ENCODE measurements around the gene SLC44A4. TPM values are rescaled to one million over a fixed set of nuclear protein-coding genes. Genes with fewer than 3 reads are reported as not detected.

The SLC44A4 gene
- total RNA-seq, 2 donors from 2014 or later, result 5.8 TPM; not detected in 1

GRCh38 chr6:31814677-31815024, 64.1 kb downstream of the SLC44A4 start:
- TF ChIP-seq CTCF (IDR thresholded peaks at IDR 0.05), result no peak
- H3K4me1 ChIP-seq (ENCODE audit: control insufficient read depth in 1 of 2, low read depth in 2 of 2), result peaks cover 15 to 29% of the 10 kb centered on the region in 2 donors
- no peaks in the 10 kb centered on the region for H3K27me3 ChIP-seq (replicated peaks; ENCODE audit: insufficient read depth)
- ATAC-seq (ENCODE audit: insufficient number of reproducible peaks, low FRiP score, low read depth) (peak; percentile 78), DNase-seq (ENCODE audit: low spot score) (peak; percentile 96)
- no peaks in the 10 kb centered on the region for H3K9me3 ChIP-seq
- H3K4me3 ChIP-seq, result peak overlapping the region; percentile 81
- H3K27ac ChIP-seq, result peak overlapping the region; percentile 97 to 98
- no peaks in the 10 kb centered on the region for H3K36me3 ChIP-seq

- Histone ChIP-seq H3K27me3 (replicated peaks; ENCODE audit: insufficient read depth) (no peaks in the 10 kb centered on the region), H3K36me3 (no peaks in the 10 kb centered on the region), H3K4me1 (ENCODE audit: control insufficient read depth in 1 of 2, low read depth in 2 of 2) (peaks cover 8 to 17% of the 10 kb centered on the region in 2 donors), H3K27ac (peak overlapping the region; percentile 91 to 93), H3K4me3 (peak overlapping the region; percentile 81), H3K9me3 (no peaks in the 10 kb centered on the region)
- DNase-seq (ENCODE audit: low spot score) (no peak), ATAC-seq (ENCODE audit: insufficient number of reproducible peaks, low FRiP score, low read depth) (no peak)
- no peak for TF ChIP-seq CTCF (IDR thresholded peaks at IDR 0.05)
These were observed 65.3 kb downstream of the SLC44A4 start for GRCh38 chr6:31813465-31813849.

Other genes with a start within 250 kb of the SLC44A4 start
- 100 to 1,000 TPM; 154 to 182 TPM for gene BAG6, start 226.3 kb downstream of the SLC44A4 start, total RNA-seq
- 1 to 10 TPM in 1 of 2 donors, not detected in 1; 2.2 TPM for gene APOM, start 223.1 kb downstream of the SLC44A4 start, total RNA-seq
- 10 to 100 TPM; 23.7 to 40.1 TPM for gene C6orf47, start 218.2 kb downstream of the SLC44A4 start, total RNA-seq
- 10 to 100 TPM; 15.0 to 19.2 TPM for gene GPANK1, start 214.0 kb downstream of the SLC44A4 start, total RNA-seq
- 100 to 1,000 TPM; 175 to 202 TPM for gene CSNK2B, start 212.9 kb downstream of the SLC44A4 start, total RNA-seq
- 10 to 100 TPM in 1 of 2 donors, 1 to 10 TPM in 1; 9.6 to 24.3 TPM for gene LY6G5B, start 209.0 kb downstream of the SLC44A4 start, total RNA-seq
- not detected for gene LY6G5C, start 197.9 kb downstream of the SLC44A4 start, total RNA-seq
- 10 to 100 TPM; 49.3 to 52.8 TPM for gene ABHD16A, start 175.7 kb downstream of the SLC44A4 start, total RNA-seq
- gene LY6G6F, start 172.1 kb downstream of the SLC44A4 start, total RNA-seq, result not detected
- not detected for gene LY6G6D, start 163.6 kb downstream of the SLC44A4 start, total RNA-seq
- not detected for gene LY6G6C, start 157.3 kb downstream of the SLC44A4 start, total RNA-seq
- not detected for gene MPIG6B, start 155.6 kb downstream of the SLC44A4 start, total RNA-seq
- 100 to 1,000 TPM; 136 TPM for gene DDAH2, start 149.7 kb downstream of the SLC44A4 start, total RNA-seq
- gene CLIC1, start 142.5 kb downstream of the SLC44A4 start, total RNA-seq, result 100 to 1,000 TPM; 222 to 251 TPM
- gene MSH5, start 139.0 kb downstream of the SLC44A4 start, total RNA-seq, result 10 to 100 TPM in 1 of 2 donors, 1 to 10 TPM in 1; 5.7 to 10.5 TPM
- gene SAPCD1, start 116.3 kb downstream of the SLC44A4 start, total RNA-seq, result 10 to 100 TPM in 1 of 2 donors, not detected in 1; 13.3 TPM
- under 1 TPM; 0.68 to 0.78 TPM for gene VWA7, start 101.7 kb downstream of the SLC44A4 start, total RNA-seq
- 10 to 100 TPM; 24.8 to 46.8 TPM for gene VARS1, start 83.2 kb downstream of the SLC44A4 start, total RNA-seq
- 10 to 100 TPM; 21.2 to 40.1 TPM for gene LSM2, start 72.0 kb downstream of the SLC44A4 start, total RNA-seq
- gene HSPA1L, start 63.7 kb downstream of the SLC44A4 start, total RNA-seq, result 1 to 10 TPM; 1.1 to 1.2 TPM
- 100 to 1,000 TPM; 240 to 354 TPM for gene HSPA1A, start 63.5 kb downstream of the SLC44A4 start, total RNA-seq
- gene HSPA1B, start 51.3 kb downstream of the SLC44A4 start, total RNA-seq, result 100 to 1,000 TPM; 178 to 262 TPM
- 10 to 100 TPM; 26.0 to 35.2 TPM for gene NEU1, start 16.2 kb downstream of the SLC44A4 start, total RNA-seq
- 10 to 100 TPM; 19.5 to 33.2 TPM for gene EHMT2, start 18.7 kb upstream of the SLC44A4 start, total RNA-seq
- gene ZBTB12, start 23.1 kb upstream of the SLC44A4 start, total RNA-seq, result 1 to 10 TPM in 1 of 2 donors, not detected in 1; 1.6 TPM
- 10 to 100 TPM; 13.8 to 40.2 TPM for gene C2, start 48.7 kb upstream of the SLC44A4 start, total RNA-seq
- 100 to 1,000 TPM in 1 of 2 donors, 10 to 100 TPM in 1; 55.2 to 142 TPM for gene CFB, start 67.1 kb upstream of the SLC44A4 start, total RNA-seq
- gene NELFE, start 80.0 kb upstream of the SLC44A4 start, total RNA-seq, result 10 to 100 TPM; 62.4 to 69.3 TPM
- 10 to 100 TPM; 37.7 to 73.0 TPM for gene SKIC2, start 80.2 kb upstream of the SLC44A4 start, total RNA-seq
- 10 to 100 TPM; 14.1 to 45.4 TPM for gene DXO, start 93.1 kb upstream of the SLC44A4 start, total RNA-seq
- gene C4A, start 103.1 kb upstream of the SLC44A4 start, total RNA-seq, result 100 to 1,000 TPM in 1 of 2 donors, 10 to 100 TPM in 1; 30.2 to 162 TPM
- gene C4B, start 135.8 kb upstream of the SLC44A4 start, total RNA-seq, result 100 to 1,000 TPM in 1 of 2 donors, 10 to 100 TPM in 1; 44.3 to 108 TPM
- gene CYP21A2, start 159.4 kb upstream of the SLC44A4 start, total RNA-seq, result 1 to 10 TPM in 1 of 2 donors, not detected in 1; 2.4 TPM
- gene TNXB, start 230.3 kb upstream of the SLC44A4 start, total RNA-seq, result 100 to 1,000 TPM; 194 to 210 TPM
- 10 to 100 TPM; 38.2 to 60.9 TPM for gene ATF6B, start 249.2 kb upstream of the SLC44A4 start, total RNA-seq